Mucosa of descending colon (tissue), 3 donors: ENCODE results near the gene CTNNBL1. TPM values are rescaled to one million over a fixed set of nuclear protein-coding genes. Genes with fewer than 3 reads are reported as not detected.
"Not testable (repeated sequence)": the region's sequence is repeated elsewhere in the genome, so short reads cannot be mapped to it uniquely, and the experiment has no call there.

ENCODE experiments used
- ATAC-seq: fragments of 200-7000 bp; cut with Tn5 transposase; one replicate; pipeline ENCODE4 v1.9.1; 2020; ENCODE audit warnings: mild to moderate bottlenecking, moderate library complexity
- DNase-seq, 3 donors: peaks; one replicate each; pipeline ENCODE4 v3.0.0-alpha.2; 2020
- H3K36me3 ChIP-seq: fragments of 200-600 bp; one replicate; pipeline ENCODE4 v1.8.0; 2021; ENCODE audit warnings: low read depth, mild to moderate bottlenecking
- H3K4me1 ChIP-seq: fragments of 200-600 bp; one replicate; pipeline ENCODE4 v1.8.0; 2021; ENCODE audit warnings: low read depth, mild to moderate bottlenecking
- H3K4me3 ChIP-seq: fragments of 200-600 bp; one replicate; pipeline ENCODE4 v1.8.0; 2021; ENCODE audit warnings: mild to moderate bottlenecking
- H3K9me3 ChIP-seq: fragments of 200-600 bp; one replicate; pipeline ENCODE4 v1.8.0; 2021; ENCODE audit warnings: mild to moderate bottlenecking
- CTCF ChIP-seq: fragments of 200-600 bp; IDR thresholded peaks from one replicate; pipeline ENCODE4 v1.8.0; 2022; ENCODE audit warnings: antibody characterized with exemption, mild to moderate bottlenecking
- intact Hi-C, 2 donors: fragments of 100-400 bp; cut with DNase I in 1 of 2; cut with micrococcal nuclease in 1 of 2; formaldehyde crosslinking; loops; one replicate each; pipeline versions ENCODE4 v1.11.0 to v1.11.1; 2022; cut with DNase I, micrococcal nuclease
- total RNA-seq, 3 donors: library from RNA; stranded (reverse); fragmentation: NEBNext Ultra II Directional in 2 of 3; extraction: Animal tissue kit (Norgen Biotek cat#: 25700) in 2 of 3; gene quantifications; one replicate each; pipeline versions ENCODE4 v1.2.1 to v1.2.4, GENCODE V29; 2021 to 2023
- donor health status: DM: no; HTN: no; CAD: no; lungs with moderate emphysema.
- donor health status: DM: no; HTN: no; CAD: no.
- donor health status: DM: no; HTN: yes; CAD: no.

CTNNBL1 gene
- total RNA-seq, 3 donors from 2014 or later = 31.0 to 64.8 (median 37.8) TPM

- TF ChIP-seq CTCF = no peak
- Histone ChIP-seq H3K4me1 (peaks cover 13% of the 10 kb centered on the region), H3K36me3 (no peaks in the 10 kb centered on the region), H3K9me3 (no peaks in the 10 kb centered on the region), H3K4me3 (no peak overlapping the region)
- DNase-seq (peak in 1 of 3 donors; percentile 6), ATAC-seq (peak; percentile 93)
- intact Hi-C loops = no loop called here
These were observed 17.2 kb downstream of the CTNNBL1 start for GRCh38 chr20:37711001-37711400.

DNA sequence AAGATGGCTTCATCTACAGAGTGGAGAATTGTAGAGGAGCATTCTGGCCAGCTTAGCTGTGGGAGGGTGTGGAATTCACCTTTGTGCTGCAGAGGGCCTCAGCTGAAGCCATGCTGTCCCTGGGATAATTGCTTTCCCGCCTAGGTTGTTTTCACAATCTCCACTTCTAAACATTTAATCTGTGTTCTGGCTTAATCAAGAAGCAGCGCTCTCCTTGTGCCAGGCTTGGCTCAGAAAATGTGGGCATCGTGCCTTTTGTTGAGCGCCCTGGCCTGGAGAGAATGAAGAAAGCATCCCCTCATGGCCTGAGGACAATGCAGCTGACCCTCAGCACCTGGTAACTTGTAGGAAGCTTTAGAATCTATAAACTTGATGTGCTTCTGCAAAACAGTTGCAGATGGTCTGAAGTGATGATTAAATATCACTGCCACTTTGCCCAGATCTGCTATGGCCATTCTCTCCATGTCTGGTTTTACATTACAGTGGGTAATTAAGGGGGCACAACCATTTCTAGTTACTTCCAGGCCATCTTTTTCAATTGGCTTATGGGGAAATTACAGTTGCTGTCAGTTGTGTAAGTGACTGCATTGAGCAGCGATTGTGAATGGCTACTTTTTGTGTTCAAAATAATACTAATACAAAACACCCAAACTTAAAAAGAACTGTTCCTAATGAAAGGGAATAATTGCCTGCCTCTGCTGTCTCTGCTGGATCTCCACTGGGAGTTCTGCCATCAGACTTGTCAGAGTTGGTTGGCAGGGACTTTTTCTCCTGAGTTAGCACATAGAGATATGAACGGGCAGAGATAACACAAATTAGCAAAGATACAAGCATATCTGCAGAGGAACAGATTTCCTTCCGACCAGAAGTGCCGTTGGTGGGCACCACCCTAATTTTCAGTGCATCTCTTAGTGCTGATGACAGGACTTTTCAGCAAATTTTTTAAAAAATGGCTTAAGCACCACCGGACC is 18.4 kb downstream of the CTNNBL1 start:
- no peak for DNase-seq
- H3K9me3 ChIP-seq = no peaks in the 10 kb centered on the region
- peaks cover 13% of the 10 kb centered on the region for H3K4me1 ChIP-seq
- no peak overlapping the region for H3K4me3 ChIP-seq
- peak; percentile 11 for ATAC-seq
- no peak for TF ChIP-seq CTCF
- no peaks in the 10 kb centered on the region for H3K36me3 ChIP-seq
- intact Hi-C loops = no loop called here

DNA sequence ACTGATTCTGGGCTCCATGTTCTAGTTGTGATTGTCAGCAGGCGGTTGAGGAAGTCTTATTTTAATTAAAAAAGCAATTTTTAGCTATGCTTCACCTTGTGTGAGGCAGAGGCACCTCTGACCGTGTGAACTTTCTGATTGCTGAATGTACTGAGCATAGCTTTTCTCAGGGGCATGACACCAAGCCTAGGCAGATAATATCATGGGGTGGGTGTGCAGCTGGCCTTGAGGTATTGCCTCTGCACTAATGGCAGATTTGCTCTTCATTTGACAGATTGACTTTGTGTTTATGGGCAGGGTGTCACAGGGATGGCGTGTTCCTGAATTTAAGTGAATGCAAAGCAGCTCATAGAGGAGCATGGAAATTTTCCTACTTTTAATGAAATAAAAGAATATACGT is 19.6 kb downstream of the CTNNBL1 start:
- peaks cover 13% of the 10 kb centered on the region for H3K4me1 ChIP-seq
- no peak for TF ChIP-seq CTCF
- H3K36me3 ChIP-seq = no peaks in the 10 kb centered on the region
- no peak overlapping the region for H3K4me3 ChIP-seq
- DNase-seq (no peak), ATAC-seq (no peak)
- intact Hi-C loops = no loop called here
- H3K9me3 ChIP-seq = no peaks in the 10 kb centered on the region

DNA sequence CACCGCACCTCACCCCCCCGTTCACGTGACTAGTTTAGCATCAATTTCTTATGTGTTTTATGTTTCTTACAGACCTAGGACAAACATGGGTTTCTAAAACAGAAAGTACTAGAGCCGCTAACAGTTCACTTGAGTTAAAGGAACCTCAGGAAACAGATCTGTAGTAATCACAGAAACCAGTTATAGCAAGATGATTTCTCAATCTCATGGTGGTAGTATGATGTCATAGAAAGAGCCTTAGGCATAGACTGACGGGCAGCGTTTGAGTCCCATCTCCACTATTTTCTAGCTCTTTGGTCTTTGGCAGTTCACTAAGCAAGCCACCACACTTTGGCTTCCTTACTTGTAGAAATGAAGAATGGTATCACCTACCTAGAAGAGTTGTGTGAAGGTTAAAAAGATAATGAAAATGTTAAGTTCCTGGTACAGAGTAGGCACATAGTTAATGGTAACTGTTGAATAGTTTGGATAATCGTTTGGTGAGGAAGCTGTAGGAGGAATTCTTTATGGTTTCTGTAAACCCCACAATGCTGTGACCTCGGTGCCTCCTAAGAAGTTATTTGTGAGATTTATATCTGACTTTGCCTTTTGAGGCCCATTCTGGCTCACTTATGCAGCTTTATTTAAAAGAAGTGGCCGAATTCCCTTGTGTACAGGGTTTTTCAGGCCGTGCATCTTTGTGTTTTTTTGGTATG is 21.3 kb downstream of the CTNNBL1 start:
- ATAC-seq (no peak), DNase-seq (no peak)
- Histone ChIP-seq H3K36me3 (no peaks in the 10 kb centered on the region), H3K4me1 (peaks cover 13% of the 10 kb centered on the region), H3K4me3 (no peak overlapping the region), H3K9me3 (no peaks in the 10 kb centered on the region)
- TF ChIP-seq CTCF = no peak
- intact Hi-C loops = no loop called here

- no peak for DNase-seq
- Histone ChIP-seq H3K4me1 (no peaks in the 10 kb centered on the region), H3K4me3 (no peak overlapping the region), H3K36me3 (no peaks in the 10 kb centered on the region), H3K9me3 (peaks cover 6% of the 10 kb centered on the region)
- no peak for TF ChIP-seq CTCF
- no peak for ATAC-seq
- intact Hi-C loops = no loop called here
These were observed 27.9 kb downstream of the CTNNBL1 start for GRCh38 chr20:37721751-37722150.

GRCh38 chr20:37722312-37722711 is 28.5 kb downstream of the CTNNBL1 start:
- intact Hi-C loops, H3K9me3 ChIP-seq, H3K36me3 ChIP-seq, H3K4me3 ChIP-seq, DNase-seq, H3K4me1 ChIP-seq, ATAC-seq: not testable (repeated sequence)
